DND-41 (cell line): ENCODE data around the gene TSC22D2.

Source experiments
- EZH2 ChIP-seq: IDR thresholded peaks from 3 replicates; pipeline ENCODE4 v1.6.1; 2012; ENCODE audit warnings: borderline replicate concordance, low read depth, mild to moderate bottlenecking, moderate library complexity, low read length, inconsistent platforms; ENCODE audit not compliant: severe bottlenecking
- TF ChIP-seq, protein P1 (sequence below): IDR thresholded peaks from 2 replicates; pipeline ENCODE4 v1.5.1; 2012; ENCODE audit warnings: borderline replicate concordance, low read length, moderate library complexity, mild to moderate bottlenecking; ENCODE audit not compliant: poor library complexity, severe bottlenecking; ENCODE audit errors: extremely low read depth

GRCh38 chr3:150428562-150428961 lies 20.5 kb downstream of the TSC22D2 start:
- TF ChIP-seq, protein P1, sequence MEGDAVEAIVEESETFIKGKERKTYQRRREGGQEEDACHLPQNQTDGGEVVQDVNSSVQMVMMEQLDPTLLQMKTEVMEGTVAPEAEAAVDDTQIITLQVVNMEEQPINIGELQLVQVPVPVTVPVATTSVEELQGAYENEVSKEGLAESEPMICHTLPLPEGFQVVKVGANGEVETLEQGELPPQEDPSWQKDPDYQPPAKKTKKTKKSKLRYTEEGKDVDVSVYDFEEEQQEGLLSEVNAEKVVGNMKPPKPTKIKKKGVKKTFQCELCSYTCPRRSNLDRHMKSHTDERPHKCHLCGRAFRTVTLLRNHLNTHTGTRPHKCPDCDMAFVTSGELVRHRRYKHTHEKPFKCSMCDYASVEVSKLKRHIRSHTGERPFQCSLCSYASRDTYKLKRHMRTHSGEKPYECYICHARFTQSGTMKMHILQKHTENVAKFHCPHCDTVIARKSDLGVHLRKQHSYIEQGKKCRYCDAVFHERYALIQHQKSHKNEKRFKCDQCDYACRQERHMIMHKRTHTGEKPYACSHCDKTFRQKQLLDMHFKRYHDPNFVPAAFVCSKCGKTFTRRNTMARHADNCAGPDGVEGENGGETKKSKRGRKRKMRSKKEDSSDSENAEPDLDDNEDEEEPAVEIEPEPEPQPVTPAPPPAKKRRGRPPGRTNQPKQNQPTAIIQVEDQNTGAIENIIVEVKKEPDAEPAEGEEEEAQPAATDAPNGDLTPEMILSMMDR, result no peak
- TF ChIP-seq EZH2, result no peak
